Measurements from ENCODE around the gene TEX52. TPM values are rescaled to one million over a fixed set of nuclear protein-coding genes. Genes with fewer than 3 reads are reported as not detected.

TEX52 gene
- total and polyA plus RNA-seq, 2 of the 8 experiments (the other 6 are each of a cell fraction or from before 2014, with no cell fraction given) = not detected

DNA sequence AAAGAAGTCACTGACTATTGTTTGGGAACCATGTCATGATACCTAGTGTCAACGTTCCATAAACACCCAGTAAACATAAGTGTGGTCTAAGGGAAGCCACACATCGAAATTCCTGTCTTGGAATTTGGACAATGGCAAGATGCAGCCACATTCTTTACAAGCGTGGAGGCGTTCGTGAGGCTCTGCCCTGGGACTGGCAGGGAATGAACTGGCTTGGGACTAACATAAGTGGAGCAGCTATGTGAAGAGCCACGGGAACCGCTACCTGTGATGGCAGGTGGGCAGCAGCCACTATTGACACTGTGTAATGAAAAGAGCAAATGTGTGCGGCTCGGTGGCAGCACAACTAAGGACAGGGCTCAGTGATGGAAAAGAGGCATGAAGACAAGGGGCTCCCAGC lies 12.1 kb downstream of the TEX52 start:
- H2BK5ac ChIP-seq (ENCODE audit: low read depth, low read length) = no peak overlapping the region
- no peaks in the 10 kb centered on the region for H3K79me2 ChIP-seq (ENCODE audit: control insufficient read depth in 1 of 2, insufficient read depth in 2 of 2, low read length in 2 of 2)
- H3K27ac ChIP-seq (ENCODE audit: low read depth, low read length) = no peak overlapping the region
- ChIA-PET CTCF (ENCODE audit: partially characterized antibody) (interaction anchor here (0.5 to 7.4 kb wide), 25 partner anchors 11 to 1261 kb away, joined by 3 to 84 read pairs (median 5); partner anchors contain the start of genes FOXM1, NRIP2, RHNO1 and TEX52), POLR2A (ENCODE audit: partially characterized antibody) (interaction anchor here (0.6 to 3.5 kb wide), 6 partner anchors 12 to 1124 kb away, joined by 3 to 31 read pairs (median 4); partner anchors contain the start of genes FOXM1, ITFG2, NRIP2 and RHNO1)
- H3K4me3 ChIP-seq (ENCODE audit: extremely low read depth in 1 of 4, insufficient read depth in 2 of 4, low read depth in 3 of 4, low read length in 4 of 4) = no peak overlapping the region
- no peak overlapping the region for H3K4ac ChIP-seq (replicated peaks; ENCODE audit: insufficient read length, low read depth, low read length)
- no peak overlapping the region for H2BK120ac ChIP-seq (replicated peaks; ENCODE audit: low read depth, low read length)
- H3K18ac ChIP-seq (ENCODE audit: extremely low read depth, low read length) = no peak overlapping the region
- no peak overlapping the region for H3K14ac ChIP-seq (ENCODE audit: insufficient read length)
- 92% methylated on average over 9 of the region's 9 CpGs; no CpG with 5 or more reads in 1 of the 2 experiments for WGBS, 2 experiments (ENCODE audit: extremely low coverage in 1 of 2, insufficient coverage in 1 of 2, insufficient read length in 1 of 2, insufficient replicate concordance in 2 of 2, low coverage in 1 of 2, low lambda C conversion rate in 2 of 2, missing lambda C conversion rate in 1 of 2)
- H4K20me1 ChIP-seq (replicated peaks in 1 of 2; ENCODE audit: control insufficient read depth in 1 of 2, insufficient read depth in 2 of 2, low read length in 2 of 2) = peaks cover 0 to 3% of the 10 kb centered on the region in 2 experiments
- H3K27me3 ChIP-seq (replicated peaks in 1 of 4; ENCODE audit: control insufficient read depth in 3 of 4, extremely low read depth in 1 of 4, insufficient read depth in 3 of 4, low read length in 3 of 4) = no peaks in the 10 kb centered on the region
- H3K79me1 ChIP-seq (ENCODE audit: low read depth, low read length) = no peaks in the 10 kb centered on the region
- H4K5ac ChIP-seq (ENCODE audit: insufficient read length, low read depth, low read length) = no peak overlapping the region
- no peak overlapping the region for H4K91ac ChIP-seq (replicated peaks; ENCODE audit: insufficient read length, low read length)
- H3K9me3 ChIP-seq (ENCODE audit: insufficient read depth in 2 of 2, low read depth in 1 of 2, low read length in 1 of 2) = no peaks in the 10 kb centered on the region
- H3K23ac ChIP-seq (ENCODE audit: insufficient read length) = no peak overlapping the region
- H3K23me2 ChIP-seq (ENCODE audit: low read depth, low read length) = no peaks in the 10 kb centered on the region
- no peak overlapping the region; the same call in 1 of the 2 replicates for H2BK15ac ChIP-seq (ENCODE audit: low read length)
- H2AK5ac ChIP-seq (ENCODE audit: low read depth, low read length) = no peak overlapping the region
- H2AFZ ChIP-seq (ENCODE audit: low read length) = no peak overlapping the region
- H4K8ac ChIP-seq (ENCODE audit: extremely low read depth, insufficient read depth, low read length) = no peak overlapping the region
- H3K36me3 ChIP-seq (ENCODE audit: control insufficient read depth in 2 of 4, insufficient read depth in 4 of 4, low read length in 3 of 4) = no peaks in the 10 kb centered on the region
- peaks cover 0 to 4% (median 3%) of the 10 kb centered on the region in 4 experiments; a peak in 6 of 7 replicates for H3K4me1 ChIP-seq (replicated peaks in 1 of 4; ENCODE audit: control insufficient read depth in 3 of 4, insufficient read depth in 4 of 4, low read length in 3 of 4)
- H2BK12ac ChIP-seq (ENCODE audit: low read depth, low read length) = no peak overlapping the region
- DNase-seq (ENCODE audit: low read depth in 1 of 2, low spot score in 2 of 2) = no peak
- H3K9ac ChIP-seq (replicated peaks in 1 of 4; ENCODE audit: extremely low read depth in 1 of 4, low read depth in 3 of 4, low read length in 3 of 4) = no peak overlapping the region
- no peak overlapping the region for H2BK20ac ChIP-seq (ENCODE audit: low read length)
- no peak for FAIRE-seq
- H3K56ac ChIP-seq (replicated peaks; ENCODE audit: insufficient read length, low read depth, low read length) = no peak overlapping the region
- H3K4me2 ChIP-seq (ENCODE audit: insufficient read depth in 1 of 2, low read depth in 2 of 2, low read length in 2 of 2) = no peak overlapping the region
- no peak for TF ChIP-seq BACH1 (IDR thresholded peaks at IDR 0.05; ENCODE audit: low read length)
- TF ChIP-seq CBX5 (IDR thresholded peaks at IDR 0.05; ENCODE audit: low read depth, low read length) = no peak
- no peak for TF ChIP-seq RXRA (IDR thresholded peaks at IDR 0.05; ENCODE audit: insufficient read depth, low read depth, low read length)
- TF ChIP-seq SIX5 (IDR thresholded peaks at IDR 0.05; ENCODE audit: low read depth, low read length) = no peak
- no peak for TF ChIP-seq GABPA (IDR thresholded peaks at IDR 0.05; ENCODE audit: borderline replicate concordance, insufficient read depth, low read length)
- TF ChIP-seq BCL11A (IDR thresholded peaks at IDR 0.05; ENCODE audit: low read depth in 2 of 2, low read length in 2 of 2) = no peak
- no peak for TF ChIP-seq SP2 (IDR thresholded peaks at IDR 0.05; ENCODE audit: low read length)
- TF ChIP-seq E2F6 (IDR thresholded peaks at IDR 0.05) = no peak
- TF ChIP-seq SRF (IDR thresholded peaks at IDR 0.05; ENCODE audit: low read depth, low read length) = no peak
- no peak for TF ChIP-seq KDM1A (IDR thresholded peaks at IDR 0.05; ENCODE audit: borderline replicate concordance, low read length)
- no peak for TF ChIP-seq KDM4A (IDR thresholded peaks at IDR 0.05; ENCODE audit: low read depth, low read length, severe bottlenecking)
